GM23338 (cell line): ENCODE results near the gene SBDS. TPM values are rescaled to one million over a fixed set of nuclear protein-coding genes. Genes with fewer than 3 reads are reported as not detected.

Source experiments
- ATAC-seq: fragments of 200-7000 bp; cut with Tn5 transposase; 3 replicates; pipeline ENCODE4 v1.9.1; 2020
- DNase-seq: peaks from one replicate; pipeline ENCODE4 v3.0.0-alpha.2; 2015; ENCODE audit warnings: low spot score
- H2AFZ ChIP-seq: fragments of 200-600 bp; sonication (generic); 2 replicates; pipeline ENCODE4 v1.8.0; 2016; ENCODE audit warnings: antibody characterized with exemption, mild to moderate bottlenecking, moderate library complexity
- H3F3A ChIP-seq: fragments of 200-600 bp; sonication (generic); replicated peaks from 2 replicates; pipeline ENCODE4 v1.8.0; 2017; ENCODE audit warnings: antibody characterized with exemption, mixed run types, low read depth
- H3K27ac ChIP-seq: fragments of 200-600 bp; sonication (generic); 2 replicates; pipeline ENCODE4 v1.6.1; 2016; ENCODE audit warnings: low read depth
- H3K27me3 ChIP-seq: fragments of 200-600 bp; sonication (generic); 2 replicates; pipeline ENCODE4 v1.8.0; 2016; ENCODE audit warnings: mild to moderate bottlenecking, mixed run types, moderate library complexity; ENCODE audit not compliant: insufficient read depth
- H3K36me3 ChIP-seq: fragments of 200-600 bp; sonication (generic); 2 replicates; pipeline ENCODE4 v1.8.0; 2016; ENCODE audit warnings: mild to moderate bottlenecking; ENCODE audit not compliant: insufficient read depth
- H3K4me1 ChIP-seq: fragments of 200-600 bp; sonication (generic); 2 replicates; pipeline ENCODE4 v1.8.0; 2016; ENCODE audit warnings: mild to moderate bottlenecking, moderate library complexity; ENCODE audit not compliant: insufficient read depth
- H3K4me2 ChIP-seq: fragments of 200-600 bp; sonication (generic); 2 replicates; pipeline ENCODE4 v1.7.1; 2017; ENCODE audit warnings: mixed run types
- H3K4me3 ChIP-seq: fragments of 200-600 bp; sonication (generic); 2 replicates; pipeline ENCODE4 v1.6.1; 2016; ENCODE audit warnings: mixed run types
- H3K79me2 ChIP-seq: fragments of 200-600 bp; sonication (generic); replicated peaks from 2 replicates; pipeline ENCODE4 v1.8.0; 2017; ENCODE audit warnings: mild to moderate bottlenecking; ENCODE audit not compliant: insufficient read depth
- H3K9me2 ChIP-seq: fragments of 200-600 bp; sonication (generic); 2 replicates; pipeline ENCODE4 v1.8.0; 2017; ENCODE audit not compliant: insufficient read depth
- H4K20me1 ChIP-seq: fragments of 200-600 bp; sonication (generic); replicated peaks from 2 replicates; pipeline ENCODE4 v1.8.0; 2017; ENCODE audit warnings: mild to moderate bottlenecking; ENCODE audit not compliant: insufficient read depth
- H3K27ac Mint-ChIP-seq: 2 replicates; pipeline ENCODE4 v1.8.0; 2020; ENCODE audit warnings: inconsistent platforms, mild to moderate bottlenecking, moderate library complexity, mixed read lengths
- H3K27me3 Mint-ChIP-seq: 3 replicates; pipeline ENCODE4 v1.8.0; 2022; ENCODE audit warnings: low read depth, mild to moderate bottlenecking, moderate library complexity, mixed read lengths, inconsistent platforms; ENCODE audit not compliant: insufficient read depth, poor library complexity
- H3K36me3 Mint-ChIP-seq: 3 replicates; pipeline ENCODE4 v1.8.0; 2021; ENCODE audit warnings: low read depth, mild to moderate bottlenecking, inconsistent platforms, moderate library complexity, mixed read lengths
- H3K4me1 Mint-ChIP-seq: 3 replicates; pipeline ENCODE4 v1.8.0; 2020; ENCODE audit warnings: mild to moderate bottlenecking, inconsistent platforms, mixed read lengths
- H3K4me3 Mint-ChIP-seq: 3 replicates; pipeline ENCODE4 v1.8.0; 2021; ENCODE audit warnings: moderate library complexity, mild to moderate bottlenecking, inconsistent platforms, mixed read lengths
- H3K9me3 Mint-ChIP-seq: 3 replicates; pipeline ENCODE4 v1.8.0; 2020; ENCODE audit warnings: moderate library complexity, mild to moderate bottlenecking, inconsistent platforms, mixed read lengths
- EZH2 ChIP-seq: fragments of 200-600 bp; sonication (generic); IDR thresholded peaks from one replicate; pipeline ENCODE4 v1.8.0; 2017; ENCODE audit warnings: antibody characterized with exemption, mild to moderate bottlenecking, low read depth; ENCODE audit not compliant: unreplicated experiment
- JUNB ChIP-seq: IDR thresholded peaks from one replicate; pipeline ENCODE4 v1.6.1; 2016; ENCODE audit warnings: antibody characterized with exemption; ENCODE audit not compliant: unreplicated experiment
- NANOG ChIP-seq: IDR thresholded peaks from 2 replicates; pipeline ENCODE4 v1.6.1; 2016; ENCODE audit warnings: antibody characterized with exemption, borderline replicate concordance
- STAT1 ChIP-seq: IDR thresholded peaks from one replicate; pipeline ENCODE4 v1.6.1; 2016; ENCODE audit warnings: antibody characterized with exemption; ENCODE audit not compliant: unreplicated experiment
- ZNF331 ChIP-seq: fragments of 250-450 bp; sonication (Bioruptor Pico); IDR thresholded peaks from 2 replicates; pipeline ENCODE4 v1.5.0; 2020; ENCODE audit warnings: low read depth, mild to moderate bottlenecking, moderate library complexity
- ZNF462 ChIP-seq: fragments of 250-450 bp; sonication (Bioruptor Pico); IDR thresholded peaks from 2 replicates; pipeline ENCODE4 v1.5.0; 2020; ENCODE audit warnings: mild to moderate bottlenecking, moderate library complexity
- polyA plus RNA-seq: library from polyadenylated mRNA; unstranded; fragments of >200 nt; fragmentation: Nextera tagmentation; extraction: Ambion mirVana; gene quantifications from 2 replicates; pipeline ENCODE4 v1.2.1, GENCODE V29; 2016
- total RNA-seq: library from RNA; depleted of rRNA; stranded (reverse); fragments of >200 nt; shearing (Covaris generic); gene quantifications from 2 replicates; pipeline ENCODE4 v1.2.3, GENCODE V29; 2014
- TF ChIP-seq, protein P1 (sequence below): IDR thresholded peaks from 2 replicates; pipeline ENCODE4 v1.6.1; 2016; ENCODE audit warnings: antibody characterized with exemption
- TF ChIP-seq, protein P2 (sequence below): IDR thresholded peaks from one replicate; pipeline ENCODE4 v1.6.1; 2018; ENCODE audit warnings: antibody characterized with exemption; ENCODE audit not compliant: unreplicated experiment

Gene SBDS
- total and polyA plus RNA-seq, 2 experiments from 2014 or later = 20.5 to 34.4 TPM

GRCh38 chr7:66953044-66953427 is 42.4 kb downstream of the SBDS start:
- peaks cover 27% of the 10 kb centered on the region for H3K36me3 ChIP-seq
- no peak overlapping the region for H3K4me2 ChIP-seq
- no peak overlapping the region for H3K4me3 ChIP-seq

DNA sequence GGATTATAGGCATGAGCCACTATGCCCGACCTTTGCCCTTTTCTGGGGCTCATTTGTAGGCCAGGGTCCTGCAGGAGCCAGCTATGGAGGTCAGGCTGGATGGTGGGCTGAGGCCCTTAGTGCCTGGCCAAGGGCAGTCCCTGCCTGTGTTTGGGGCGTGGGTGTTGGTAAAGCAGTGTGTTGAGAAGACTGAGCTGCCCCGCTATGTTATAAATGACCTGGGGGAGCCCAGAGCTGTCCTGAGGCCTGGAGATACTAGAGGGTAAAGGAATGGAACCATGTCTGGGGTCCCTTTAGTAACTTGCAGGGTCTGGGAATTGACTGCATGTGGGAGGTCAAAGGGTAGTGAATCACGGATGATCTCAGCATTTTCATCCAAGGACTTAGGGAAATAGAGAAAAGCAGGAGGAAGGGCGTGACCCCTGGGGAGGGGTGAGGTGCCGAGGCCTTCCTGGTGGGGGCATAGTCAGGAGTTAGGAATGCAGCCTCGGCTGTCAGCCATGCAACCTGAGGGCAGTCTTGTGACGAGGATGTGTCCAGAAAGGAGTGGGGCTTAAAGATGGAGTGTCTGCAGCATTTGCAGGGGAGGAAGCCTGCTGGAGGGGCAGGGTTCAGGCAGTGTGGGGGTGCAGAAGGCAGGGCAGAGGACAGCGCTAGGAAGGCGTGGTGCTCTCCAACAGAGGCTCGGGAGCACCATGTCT is 42.9 kb downstream of the SBDS start:
- H3K4me1 Mint-ChIP-seq = 0 out of 3 replicates have a peak, but pooled peaks cover 5% of the 10 kb centered on the region
- peaks cover 7% of the 10 kb centered on the region; the same call in 1 of the 2 replicates for H4K20me1 ChIP-seq
- peak overlapping the region; percentile 43; the same call in 1 of the 2 replicates for H3K27ac Mint-ChIP-seq
- no peak overlapping the region for H3K4me2 ChIP-seq
- H3K27me3 ChIP-seq = no peaks in the 10 kb centered on the region
- H3K27me3 Mint-ChIP-seq = peaks cover 5% of the 10 kb centered on the region
- no peak overlapping the region for H3K4me3 ChIP-seq
- peaks cover 28% of the 10 kb centered on the region for H3K36me3 ChIP-seq
- H3F3A ChIP-seq = no peaks in the 10 kb centered on the region; the same call in 1 of the 2 replicates
- H3K36me3 Mint-ChIP-seq = peaks cover 67% of the 10 kb centered on the region
- peak overlapping the region; percentile 45; the same call in 1 of the 2 replicates for H3K27ac ChIP-seq
- ATAC-seq (peak; percentile 41; the same call in 2 of the 3 replicates), DNase-seq (no peak)
- H3K4me3 Mint-ChIP-seq = no peak overlapping the region
- no peaks in the 10 kb centered on the region for H3K9me2 ChIP-seq
- H3K4me1 ChIP-seq = no peaks in the 10 kb centered on the region
- H3K79me2 ChIP-seq = no peaks in the 10 kb centered on the region
- H3K9me3 Mint-ChIP-seq = no peaks in the 10 kb centered on the region
- H2AFZ ChIP-seq = no peak overlapping the region
- TF ChIP-seq EZH2 = no peak
- TF ChIP-seq ZNF462 (CRISPR knock-in tag) = no peak
- no peak for TF ChIP-seq JUNB
- no peak for TF ChIP-seq NANOG
- TF ChIP-seq, protein P1, sequence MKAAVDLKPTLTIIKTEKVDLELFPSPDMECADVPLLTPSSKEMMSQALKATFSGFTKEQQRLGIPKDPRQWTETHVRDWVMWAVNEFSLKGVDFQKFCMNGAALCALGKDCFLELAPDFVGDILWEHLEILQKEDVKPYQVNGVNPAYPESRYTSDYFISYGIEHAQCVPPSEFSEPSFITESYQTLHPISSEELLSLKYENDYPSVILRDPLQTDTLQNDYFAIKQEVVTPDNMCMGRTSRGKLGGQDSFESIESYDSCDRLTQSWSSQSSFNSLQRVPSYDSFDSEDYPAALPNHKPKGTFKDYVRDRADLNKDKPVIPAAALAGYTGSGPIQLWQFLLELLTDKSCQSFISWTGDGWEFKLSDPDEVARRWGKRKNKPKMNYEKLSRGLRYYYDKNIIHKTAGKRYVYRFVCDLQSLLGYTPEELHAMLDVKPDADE = no peak
- TF ChIP-seq, protein P2, sequence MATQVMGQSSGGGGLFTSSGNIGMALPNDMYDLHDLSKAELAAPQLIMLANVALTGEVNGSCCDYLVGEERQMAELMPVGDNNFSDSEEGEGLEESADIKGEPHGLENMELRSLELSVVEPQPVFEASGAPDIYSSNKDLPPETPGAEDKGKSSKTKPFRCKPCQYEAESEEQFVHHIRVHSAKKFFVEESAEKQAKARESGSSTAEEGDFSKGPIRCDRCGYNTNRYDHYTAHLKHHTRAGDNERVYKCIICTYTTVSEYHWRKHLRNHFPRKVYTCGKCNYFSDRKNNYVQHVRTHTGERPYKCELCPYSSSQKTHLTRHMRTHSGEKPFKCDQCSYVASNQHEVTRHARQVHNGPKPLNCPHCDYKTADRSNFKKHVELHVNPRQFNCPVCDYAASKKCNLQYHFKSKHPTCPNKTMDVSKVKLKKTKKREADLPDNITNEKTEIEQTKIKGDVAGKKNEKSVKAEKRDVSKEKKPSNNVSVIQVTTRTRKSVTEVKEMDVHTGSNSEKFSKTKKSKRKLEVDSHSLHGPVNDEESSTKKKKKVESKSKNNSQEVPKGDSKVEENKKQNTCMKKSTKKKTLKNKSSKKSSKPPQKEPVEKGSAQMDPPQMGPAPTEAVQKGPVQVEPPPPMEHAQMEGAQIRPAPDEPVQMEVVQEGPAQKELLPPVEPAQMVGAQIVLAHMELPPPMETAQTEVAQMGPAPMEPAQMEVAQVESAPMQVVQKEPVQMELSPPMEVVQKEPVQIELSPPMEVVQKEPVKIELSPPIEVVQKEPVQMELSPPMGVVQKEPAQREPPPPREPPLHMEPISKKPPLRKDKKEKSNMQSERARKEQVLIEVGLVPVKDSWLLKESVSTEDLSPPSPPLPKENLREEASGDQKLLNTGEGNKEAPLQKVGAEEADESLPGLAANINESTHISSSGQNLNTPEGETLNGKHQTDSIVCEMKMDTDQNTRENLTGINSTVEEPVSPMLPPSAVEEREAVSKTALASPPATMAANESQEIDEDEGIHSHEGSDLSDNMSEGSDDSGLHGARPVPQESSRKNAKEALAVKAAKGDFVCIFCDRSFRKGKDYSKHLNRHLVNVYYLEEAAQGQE = no peak
- no peak for TF ChIP-seq ZNF331

More at GRCh38 chr7:66953044-66953427, 42.4 kb downstream of the SBDS start:
- H3K4me1 Mint-ChIP-seq = 0 out of 3 replicates have a peak, but pooled peaks cover 5% of the 10 kb centered on the region
- Histone ChIP-seq H3K4me1 (no peaks in the 10 kb centered on the region), H3K79me2 (no peaks in the 10 kb centered on the region), H2AFZ (no peak overlapping the region), H3K9me2 (no peaks in the 10 kb centered on the region), H3F3A (no peaks in the 10 kb centered on the region; the same call in 1 of the 2 replicates), H4K20me1 (0 out of 2 replicates have a peak, but pooled peaks cover 4% of the 10 kb centered on the region), H3K27ac (0 out of 2 replicates have a peak overlapping the region, but pooled peaks have one; percentile 14), H3K27me3 (no peaks in the 10 kb centered on the region)
- H3K27ac Mint-ChIP-seq = peak overlapping the region; percentile 43; the same call in 1 of the 2 replicates
- no peak for DNase-seq
- no peaks in the 10 kb centered on the region for H3K9me3 Mint-ChIP-seq
- TF ChIP-seq STAT1 (no peak), JUNB (no peak)
- H3K27me3 Mint-ChIP-seq = peaks cover 7% of the 10 kb centered on the region
- no peak for ATAC-seq
- H3K4me3 Mint-ChIP-seq = no peak overlapping the region
- H3K36me3 Mint-ChIP-seq = peaks cover 64% of the 10 kb centered on the region
